Activated naive CD4-positive, alpha-beta T cell treated with anti-CD3 and anti-CD28 coated beads, Interleukin-2, amount 50 U/mL, for 16 hours (primary cell): Measurements from ENCODE around the gene AKR1D1.
"Not testable (repeated sequence)": the region's sequence is repeated elsewhere in the genome, so short reads cannot be mapped to it uniquely, and the experiment has no call there.

ENCODE experiments used
- DNase-seq: peaks from one replicate; pipeline ENCODE4 v3.0.0-alpha.2; 2020

Gene AKR1D1

GRCh38 chr7:138125598-138126111 is 49.4 kb downstream of the AKR1D1 start:
- DNase-seq: no peak

DNA sequence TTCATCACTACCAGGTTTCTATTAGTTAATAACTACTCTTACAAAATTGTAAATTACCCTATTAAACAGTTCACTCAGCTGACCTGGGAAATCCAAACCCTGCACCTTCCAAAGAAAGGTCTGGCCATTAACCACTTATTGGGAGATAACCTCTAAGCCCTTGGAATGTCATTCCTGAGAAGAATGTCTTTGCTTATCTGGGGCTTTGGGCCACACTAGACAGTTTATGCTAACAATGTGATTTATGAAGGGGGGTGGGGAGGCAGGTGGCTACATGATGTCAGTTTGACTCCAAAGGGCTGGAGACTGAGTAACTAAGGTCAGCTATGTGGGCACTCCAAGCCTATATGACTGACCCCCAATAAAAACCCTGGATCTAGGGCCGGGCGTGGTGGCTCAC is 50.7 kb downstream of the AKR1D1 start:
- DNase-seq: no peak

GRCh38 chr7:138127996-138128395 is 51.7 kb downstream of the AKR1D1 start:
- DNase-seq: no peak

DNA sequence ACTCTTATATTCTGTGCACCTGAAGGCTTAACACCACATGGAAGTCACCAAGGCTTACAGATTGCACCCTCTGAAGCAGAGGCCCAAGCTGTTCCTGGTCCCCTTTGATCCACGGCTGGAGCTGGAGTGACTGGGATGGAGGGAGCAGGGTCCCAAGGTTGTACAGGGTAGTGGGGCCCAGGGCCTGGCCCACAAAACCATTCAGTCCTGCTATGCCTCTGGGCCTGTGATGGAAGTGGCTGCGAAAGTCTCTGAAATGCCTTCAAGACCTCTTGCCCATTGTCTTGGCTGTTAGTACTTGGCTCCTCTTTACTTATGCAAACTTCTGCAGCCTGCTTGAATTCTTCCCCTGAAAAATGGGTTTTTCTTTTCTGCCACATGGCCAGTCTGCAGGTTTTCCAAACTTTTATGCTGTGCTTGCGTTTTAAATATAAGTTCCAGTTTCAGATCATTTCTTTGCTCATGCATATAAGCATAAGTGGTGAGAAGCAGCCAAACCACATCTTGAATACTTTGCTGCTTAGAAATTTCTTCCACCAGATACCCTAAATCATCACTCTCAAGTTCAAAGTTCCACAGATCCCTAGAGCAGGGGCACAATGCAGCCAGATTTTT is 53.4 kb downstream of the AKR1D1 start:
- DNase-seq: no peak

DNA sequence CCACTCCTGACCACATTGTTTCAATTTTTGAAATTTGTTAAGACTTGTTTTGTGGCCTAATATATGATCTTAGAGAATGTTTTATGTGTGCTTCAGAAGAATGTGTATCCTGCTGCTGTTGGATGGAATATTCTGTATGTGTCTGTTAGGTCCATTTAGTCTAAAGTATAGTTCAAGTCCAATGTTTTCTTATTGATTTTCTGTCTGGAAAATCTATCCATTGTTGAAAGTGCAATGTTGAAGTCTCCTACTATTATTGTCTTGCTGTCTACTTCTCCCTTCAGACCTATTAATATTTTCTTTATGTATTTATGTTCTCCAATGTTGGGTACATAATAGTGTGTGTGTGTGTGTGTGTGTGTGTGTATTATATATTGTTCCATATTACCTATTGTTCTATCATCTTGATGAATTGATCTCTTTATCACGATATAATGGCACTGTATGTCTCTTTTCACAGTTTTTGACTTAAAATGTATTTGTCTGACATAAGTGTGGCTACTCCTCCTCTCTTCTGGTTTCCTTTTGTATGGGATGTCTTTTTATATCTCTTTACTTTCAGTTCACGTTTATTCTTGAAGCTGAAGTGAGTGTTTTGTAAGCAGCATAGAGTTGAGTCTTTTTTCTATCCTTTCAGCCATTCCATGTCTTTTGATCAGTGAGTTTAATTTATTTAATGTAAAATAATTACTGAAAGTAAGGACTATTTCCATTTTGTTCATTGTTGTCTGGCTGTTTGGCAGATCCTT is 61.3 kb downstream of the AKR1D1 start:
- DNase-seq: no peak

GRCh38 chr7:138138244-138138643 is 62.0 kb downstream of the AKR1D1 start:
- no peak for DNase-seq

DNA sequence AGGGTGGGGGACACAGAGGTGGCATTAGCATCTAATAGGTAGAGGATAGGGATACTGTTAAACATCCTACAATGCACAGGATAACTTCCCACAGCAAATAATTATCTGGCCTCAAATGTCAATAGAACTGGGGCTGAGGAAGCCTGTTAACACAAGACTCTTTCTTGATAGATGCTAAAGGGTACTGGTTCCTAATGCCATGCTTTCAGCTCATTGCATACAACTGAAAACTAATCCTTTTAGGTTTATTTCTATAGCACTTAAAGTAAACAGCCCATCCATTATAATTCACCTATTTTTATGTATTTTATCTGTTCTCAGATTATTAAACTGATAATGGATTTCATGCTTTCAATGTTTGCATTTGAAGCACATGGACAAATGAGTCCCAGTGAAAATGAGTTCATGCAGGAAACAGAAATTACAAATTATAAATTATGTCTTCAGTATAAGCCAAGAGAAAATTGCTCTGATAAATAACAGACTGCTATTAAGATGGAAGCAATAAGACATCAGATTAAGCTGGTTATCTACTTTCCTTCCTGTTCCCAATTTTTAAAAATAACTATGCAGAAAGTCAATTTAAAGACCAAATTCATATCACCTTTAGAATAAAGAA is 66.4 kb downstream of the AKR1D1 start:
- no peak for DNase-seq

DNA sequence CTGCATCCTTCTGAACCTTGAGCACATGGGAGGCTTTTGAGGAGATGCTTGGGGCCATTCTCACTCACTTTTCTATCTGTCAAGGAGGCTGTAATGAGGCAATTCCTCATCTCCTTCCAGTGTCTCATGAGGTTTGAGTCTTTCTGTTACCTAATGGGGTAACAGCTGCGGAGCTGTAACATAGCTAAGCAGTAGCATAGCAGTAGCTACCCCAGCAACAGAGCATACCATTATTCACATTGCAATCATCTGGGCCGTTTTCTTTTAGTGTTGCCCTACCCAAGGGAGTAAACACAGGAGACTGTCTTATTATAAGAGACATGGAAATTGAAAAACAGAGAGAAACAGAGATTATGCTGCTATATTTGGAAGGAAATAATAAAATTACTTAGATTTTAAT is 68.7 kb downstream of the AKR1D1 start:
- DNase-seq: no peak

- DNase-seq: not testable (repeated sequence)
These were observed 70.0 kb downstream of the AKR1D1 start for GRCh38 chr7:138146221-138146620.

- not testable (repeated sequence) for DNase-seq
These were observed 70.8 kb downstream of the AKR1D1 start for GRCh38 chr7:138146757-138147734.

DNA sequence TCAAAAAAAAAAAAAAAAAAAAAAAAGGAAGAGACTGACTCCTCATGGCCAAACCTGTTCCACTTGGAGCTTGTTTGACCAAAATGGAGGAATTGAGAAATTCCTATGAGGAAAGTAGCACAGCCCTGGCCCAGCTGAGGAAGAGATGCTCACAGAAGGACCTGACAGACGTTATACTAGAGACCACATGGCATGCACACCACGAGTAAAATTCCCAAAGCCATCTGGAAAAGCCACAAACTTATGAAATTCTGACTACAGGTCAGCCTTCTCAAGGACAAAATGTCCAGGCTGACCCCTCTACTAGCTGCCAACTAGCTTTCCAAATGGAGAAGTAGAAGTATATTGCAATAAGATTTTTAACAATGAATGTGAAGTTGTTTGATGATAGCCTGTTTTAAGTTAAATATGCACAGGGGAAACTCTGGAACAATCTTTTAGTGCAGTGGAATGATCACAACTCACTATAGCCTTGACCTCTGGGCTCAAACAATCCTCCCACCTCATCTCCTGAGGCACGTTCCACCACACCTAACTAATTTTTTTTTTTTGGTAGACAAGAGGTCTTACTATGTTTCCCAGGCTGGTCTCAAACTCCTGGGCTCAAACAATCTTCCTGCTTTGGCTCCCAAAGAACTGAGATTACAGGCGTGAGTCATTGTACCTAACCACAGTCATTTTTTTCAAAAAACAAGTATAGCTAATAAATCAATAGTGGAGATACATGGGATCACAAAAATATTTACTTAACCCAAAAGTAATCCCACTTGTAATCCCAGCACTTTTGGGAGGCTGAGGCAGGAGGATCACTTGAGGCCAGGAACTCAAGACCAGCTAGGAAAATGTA is 75.7 kb downstream of the AKR1D1 start:
- DNase-seq: no peak

DNA sequence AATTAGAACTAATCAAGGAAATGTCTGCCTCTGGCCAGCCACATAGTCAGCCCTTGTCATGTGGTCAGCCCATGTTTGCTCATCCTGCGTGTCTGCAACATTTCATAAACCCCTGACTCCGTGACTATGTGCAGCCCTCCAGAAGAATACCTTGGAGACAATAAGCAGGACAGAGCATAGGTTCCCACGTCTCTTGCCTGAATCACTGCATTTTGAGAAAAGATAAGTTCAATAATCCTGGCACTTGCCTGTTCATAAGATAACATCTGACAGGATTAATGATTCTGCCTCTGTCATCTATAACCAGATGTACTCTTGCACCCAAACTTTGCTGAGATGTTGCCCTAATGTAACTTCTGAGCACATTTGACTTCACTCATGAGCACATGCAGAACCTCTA is 78.4 kb downstream of the AKR1D1 start:
- no peak for DNase-seq

DNA sequence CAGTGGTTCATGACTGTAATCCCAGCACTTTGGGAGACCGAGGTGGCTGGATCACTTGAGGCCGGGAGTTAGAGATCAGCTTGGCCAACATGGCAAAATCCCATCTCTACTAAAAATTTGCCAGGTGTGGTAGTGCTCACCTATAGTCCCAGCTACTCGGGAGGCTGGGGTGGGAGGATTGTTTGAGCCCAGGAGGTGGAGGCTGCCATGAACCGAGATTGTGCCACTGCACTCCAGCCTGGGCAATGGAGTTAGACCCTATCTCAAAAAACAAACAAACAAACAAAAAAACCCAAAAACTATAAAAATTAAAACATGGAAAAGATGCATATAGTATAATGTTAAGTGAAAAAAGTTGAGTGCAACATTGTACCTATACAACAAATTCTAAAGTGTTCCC is 81.4 kb downstream of the AKR1D1 start:
- no peak for DNase-seq

GRCh38 chr7:138158739-138159528 is 82.7 kb downstream of the AKR1D1 start:
- no peak for DNase-seq

GRCh38 chr7:138161600-138162081 is 85.4 kb downstream of the AKR1D1 start:
- peak; percentile 67 for DNase-seq

DNA sequence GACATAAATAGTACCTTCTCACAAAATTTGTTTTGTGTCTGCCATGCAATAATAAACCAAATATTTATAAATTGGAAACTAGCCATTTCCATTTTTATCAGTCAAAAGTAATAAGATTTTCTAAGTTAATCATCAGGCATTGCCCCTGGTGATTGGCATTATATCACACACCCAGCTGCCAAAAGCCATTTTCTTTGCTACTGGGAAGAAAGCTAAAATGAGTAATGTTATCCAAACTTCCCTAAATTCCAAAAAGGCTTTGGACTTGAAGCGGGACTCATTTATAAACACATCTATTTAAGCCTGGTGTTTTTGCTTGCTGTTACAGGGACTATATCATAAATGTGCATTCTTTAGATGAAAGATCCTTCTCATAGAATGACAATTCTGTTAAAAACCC is 86.0 kb downstream of the AKR1D1 start:
- no peak for DNase-seq

- no peak for DNase-seq
These were observed 87.5 kb downstream of the AKR1D1 start for GRCh38 chr7:138163800-138164199.

DNA sequence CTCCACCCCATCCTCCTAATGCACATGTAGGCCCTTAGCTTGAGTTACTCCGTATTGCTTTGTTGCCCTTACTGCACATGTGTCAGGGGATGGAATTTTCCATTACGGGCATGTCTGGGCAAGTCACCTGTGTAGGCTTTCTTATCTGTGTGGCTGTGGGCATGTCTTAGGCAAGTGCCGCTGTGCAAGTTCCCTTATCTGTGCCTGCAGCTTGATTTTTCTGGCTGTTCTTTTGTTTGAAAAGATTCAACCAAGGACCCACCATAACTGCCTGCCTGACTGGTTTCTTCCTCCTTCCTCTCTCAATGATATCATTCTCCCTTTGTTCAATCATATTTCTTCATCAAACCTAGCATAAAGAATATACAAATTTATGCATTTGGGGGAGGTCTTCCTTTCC is 88.5 kb downstream of the AKR1D1 start:
- DNase-seq: no peak

GRCh38 chr7:138166681-138167080 is 90.4 kb downstream of the AKR1D1 start:
- no peak for DNase-seq

DNA sequence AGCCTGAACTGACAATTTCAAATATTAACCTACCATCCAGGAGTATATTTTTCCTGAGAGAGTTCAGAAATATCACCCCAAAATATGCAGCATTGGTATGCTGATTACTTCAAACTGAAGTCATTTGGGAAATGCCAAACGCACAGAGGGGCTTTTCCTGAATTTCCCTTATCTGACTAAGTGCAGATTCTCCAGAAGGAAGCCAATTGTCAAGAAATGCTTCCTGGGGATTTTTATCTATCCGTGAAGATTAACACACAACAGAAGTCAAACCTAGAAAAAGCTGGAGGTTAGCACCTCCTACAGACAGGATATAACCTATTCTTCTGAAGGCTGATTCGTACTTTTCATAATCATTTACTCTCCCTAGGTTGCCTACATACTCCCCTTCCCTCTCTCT is 91.0 kb downstream of the AKR1D1 start:
- DNase-seq: no peak

DNA sequence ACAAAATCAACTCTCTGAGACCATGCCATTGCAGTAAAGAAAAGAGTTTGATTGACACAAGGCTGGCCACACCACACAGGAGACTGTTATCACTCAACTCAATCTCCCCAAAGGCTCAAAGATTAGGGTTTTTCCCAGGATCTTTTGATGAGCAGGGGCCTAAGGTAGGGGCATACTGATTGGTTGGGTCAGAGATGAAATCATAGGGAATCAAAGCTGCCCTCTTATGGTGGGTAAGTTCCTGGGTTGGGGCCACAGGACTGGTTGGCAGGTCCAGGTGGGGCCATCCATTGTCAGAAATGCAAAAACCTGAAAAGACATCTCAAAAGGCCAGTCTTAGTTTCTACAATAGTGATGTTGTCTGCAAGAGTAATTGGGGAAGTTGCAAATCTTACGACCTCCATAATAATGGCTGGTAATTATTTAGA is 91.6 kb downstream of the AKR1D1 start:
- no peak for DNase-seq
